GM23338 (cell line): ENCODE results near the gene STK16. TPM values are rescaled to one million over a fixed set of nuclear protein-coding genes. Genes with fewer than 3 reads are reported as not detected.

Experiments
- ATAC-seq: fragments of 200-7000 bp; cut with Tn5 transposase; 3 replicates; pipeline ENCODE4 v1.9.1; 2020
- DNase-seq: peaks from one replicate; pipeline ENCODE4 v3.0.0-alpha.2; 2015; ENCODE audit warnings: low spot score
- H2AFZ ChIP-seq: fragments of 200-600 bp; sonication (generic); 2 replicates; pipeline ENCODE4 v1.8.0; 2016; ENCODE audit warnings: antibody characterized with exemption, mild to moderate bottlenecking, moderate library complexity
- H3F3A ChIP-seq: fragments of 200-600 bp; sonication (generic); replicated peaks from 2 replicates; pipeline ENCODE4 v1.8.0; 2017; ENCODE audit warnings: antibody characterized with exemption, mixed run types, low read depth
- H3K27ac ChIP-seq: fragments of 200-600 bp; sonication (generic); 2 replicates; pipeline ENCODE4 v1.6.1; 2016; ENCODE audit warnings: low read depth
- H3K27me3 ChIP-seq: fragments of 200-600 bp; sonication (generic); 2 replicates; pipeline ENCODE4 v1.8.0; 2016; ENCODE audit warnings: mild to moderate bottlenecking, mixed run types, moderate library complexity; ENCODE audit not compliant: insufficient read depth
- H3K36me3 ChIP-seq: fragments of 200-600 bp; sonication (generic); 2 replicates; pipeline ENCODE4 v1.8.0; 2016; ENCODE audit warnings: mild to moderate bottlenecking; ENCODE audit not compliant: insufficient read depth
- H3K4me1 ChIP-seq: fragments of 200-600 bp; sonication (generic); 2 replicates; pipeline ENCODE4 v1.8.0; 2016; ENCODE audit warnings: mild to moderate bottlenecking, moderate library complexity; ENCODE audit not compliant: insufficient read depth
- H3K4me2 ChIP-seq: fragments of 200-600 bp; sonication (generic); 2 replicates; pipeline ENCODE4 v1.7.1; 2017; ENCODE audit warnings: mixed run types
- H3K4me3 ChIP-seq: fragments of 200-600 bp; sonication (generic); 2 replicates; pipeline ENCODE4 v1.6.1; 2016; ENCODE audit warnings: mixed run types
- H3K79me2 ChIP-seq: fragments of 200-600 bp; sonication (generic); replicated peaks from 2 replicates; pipeline ENCODE4 v1.8.0; 2017; ENCODE audit warnings: mild to moderate bottlenecking; ENCODE audit not compliant: insufficient read depth
- H3K9me2 ChIP-seq: fragments of 200-600 bp; sonication (generic); 2 replicates; pipeline ENCODE4 v1.8.0; 2017; ENCODE audit not compliant: insufficient read depth
- H4K20me1 ChIP-seq: fragments of 200-600 bp; sonication (generic); replicated peaks from 2 replicates; pipeline ENCODE4 v1.8.0; 2017; ENCODE audit warnings: mild to moderate bottlenecking; ENCODE audit not compliant: insufficient read depth
- H3K27ac Mint-ChIP-seq: 2 replicates; pipeline ENCODE4 v1.8.0; 2020; ENCODE audit warnings: inconsistent platforms, mild to moderate bottlenecking, moderate library complexity, mixed read lengths
- H3K27me3 Mint-ChIP-seq: 3 replicates; pipeline ENCODE4 v1.8.0; 2022; ENCODE audit warnings: low read depth, mild to moderate bottlenecking, moderate library complexity, mixed read lengths, inconsistent platforms; ENCODE audit not compliant: insufficient read depth, poor library complexity
- H3K36me3 Mint-ChIP-seq: 3 replicates; pipeline ENCODE4 v1.8.0; 2021; ENCODE audit warnings: low read depth, mild to moderate bottlenecking, inconsistent platforms, moderate library complexity, mixed read lengths
- H3K4me1 Mint-ChIP-seq: 3 replicates; pipeline ENCODE4 v1.8.0; 2020; ENCODE audit warnings: mild to moderate bottlenecking, inconsistent platforms, mixed read lengths
- H3K4me3 Mint-ChIP-seq: 3 replicates; pipeline ENCODE4 v1.8.0; 2021; ENCODE audit warnings: moderate library complexity, mild to moderate bottlenecking, inconsistent platforms, mixed read lengths
- H3K9me3 Mint-ChIP-seq: 3 replicates; pipeline ENCODE4 v1.8.0; 2020; ENCODE audit warnings: moderate library complexity, mild to moderate bottlenecking, inconsistent platforms, mixed read lengths
- CREB1 ChIP-seq: fragments of 250-450 bp; sonication (Bioruptor Pico); IDR thresholded peaks from 2 replicates; pipeline ENCODE4 v1.5.0; 2020; ENCODE audit warnings: low read depth, mild to moderate bottlenecking, moderate library complexity
- EZH2 ChIP-seq: fragments of 200-600 bp; sonication (generic); IDR thresholded peaks from one replicate; pipeline ENCODE4 v1.8.0; 2017; ENCODE audit warnings: antibody characterized with exemption, mild to moderate bottlenecking, low read depth; ENCODE audit not compliant: unreplicated experiment
- EZH2phosphoT487 ChIP-seq: fragments of 200-600 bp; sonication (generic); IDR thresholded peaks from one replicate; pipeline ENCODE4 v1.8.1; 2018; ENCODE audit warnings: antibody characterized with exemption; ENCODE audit not compliant: unreplicated experiment
- NANOG ChIP-seq: IDR thresholded peaks from 2 replicates; pipeline ENCODE4 v1.6.1; 2016; ENCODE audit warnings: antibody characterized with exemption, borderline replicate concordance
- POLR2AphosphoS5 ChIP-seq: IDR thresholded peaks from 2 replicates; pipeline ENCODE4 v1.6.1; 2016; ENCODE audit warnings: antibody characterized with exemption, low read depth
- ZNF114 ChIP-seq: fragments of 250-450 bp; sonication (Bioruptor Pico); IDR thresholded peaks from 2 replicates; pipeline ENCODE4 v1.5.0; 2020; ENCODE audit warnings: mild to moderate bottlenecking, moderate library complexity
- ZNF331 ChIP-seq: fragments of 250-450 bp; sonication (Bioruptor Pico); IDR thresholded peaks from 2 replicates; pipeline ENCODE4 v1.5.0; 2020; ENCODE audit warnings: low read depth, mild to moderate bottlenecking, moderate library complexity
- polyA plus RNA-seq: library from polyadenylated mRNA; unstranded; fragments of >200 nt; fragmentation: Nextera tagmentation; extraction: Ambion mirVana; gene quantifications from 2 replicates; pipeline ENCODE4 v1.2.1, GENCODE V29; 2016
- total RNA-seq: library from RNA; depleted of rRNA; stranded (reverse); fragments of >200 nt; shearing (Covaris generic); gene quantifications from 2 replicates; pipeline ENCODE4 v1.2.3, GENCODE V29; 2014
- TF ChIP-seq, protein P1 (sequence below): IDR thresholded peaks from 2 replicates; pipeline ENCODE4 v1.6.1; 2016; ENCODE audit warnings: antibody characterized with exemption
- TF ChIP-seq, protein P2 (sequence below), 2 experiments: fragments of 200-600 bp in 1 of 2; sonication (generic) in 1 of 2; conservative IDR thresholded peaks; 2 replicates each; pipeline versions ENCODE4 v1.5.1 to v1.6.1; 2016 to 2017; ENCODE audit warnings: antibody characterized with exemption in 2 of 2, low read depth in 2 of 2, mild to moderate bottlenecking in 2 of 2, moderate library complexity in 1 of 2
- TF ChIP-seq, protein P3 (sequence below): IDR thresholded peaks from one replicate; pipeline ENCODE4 v1.6.1; 2018; ENCODE audit warnings: antibody characterized with exemption; ENCODE audit not compliant: unreplicated experiment

Gene STK16
- total and polyA plus RNA-seq, 2 experiments from 2014 or later: 3.1 to 17.0 TPM

DNA sequence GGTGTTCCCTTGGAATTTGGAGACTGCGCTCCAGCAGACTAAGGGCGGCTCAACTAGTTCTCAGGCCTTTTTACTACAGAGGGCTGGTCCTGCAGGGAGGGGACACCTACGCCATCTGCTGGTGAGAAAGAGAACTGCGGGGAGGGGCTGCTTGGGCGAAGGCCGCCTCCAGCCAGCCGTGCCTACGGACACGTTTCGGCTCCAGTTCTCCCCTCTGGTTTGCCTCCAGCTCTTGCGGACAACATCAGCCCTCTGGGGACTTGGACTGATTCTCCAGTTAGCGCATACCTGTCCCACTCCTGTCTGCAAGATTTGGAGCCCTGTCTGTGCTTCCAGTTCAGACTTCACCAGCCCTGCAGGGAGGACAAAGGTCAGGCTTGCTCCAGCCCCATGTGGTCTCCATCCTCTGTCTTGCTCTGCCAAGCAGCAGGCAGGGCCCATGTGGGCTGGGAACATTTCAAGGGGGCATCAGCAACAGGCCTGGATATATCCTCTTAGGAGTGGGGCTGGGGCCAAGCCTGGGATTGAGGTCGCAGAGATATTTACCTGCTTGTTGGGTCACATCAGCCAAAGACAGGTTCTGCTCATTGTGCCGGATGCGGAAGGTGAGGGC is 53.6 kb downstream of the STK16 start:
- ATAC-seq (peak; percentile 60), DNase-seq (peak; percentile 87)
- H3K27me3 Mint-ChIP-seq: peaks cover 32% of the 10 kb centered on the region

DNA sequence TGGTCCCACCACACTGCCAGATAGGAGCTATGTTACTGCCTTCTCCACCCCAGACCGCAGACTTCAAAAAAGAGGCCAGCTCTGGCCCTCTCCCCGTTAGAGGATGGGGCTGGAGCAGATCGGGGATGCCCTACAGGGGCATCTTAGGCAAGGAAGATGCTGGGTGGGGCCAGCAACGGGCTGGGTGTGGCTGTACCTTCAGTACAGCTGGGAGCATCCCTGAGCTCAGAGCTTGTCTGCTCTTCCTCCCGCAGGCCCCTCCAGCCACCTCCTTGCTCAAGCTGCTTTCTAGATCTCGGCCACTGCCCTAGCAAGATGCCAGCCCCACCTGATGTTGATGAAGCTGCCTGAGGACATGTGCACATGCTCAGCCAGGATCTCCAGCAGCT is 54.1 kb downstream of the STK16 start:
- peak overlapping the region; percentile 96; the same call in 1 of the 2 replicates for H2AFZ ChIP-seq
- no peak overlapping the region for H3K4me3 ChIP-seq
- Mint-ChIP-seq H3K36me3 (no peaks in the 10 kb centered on the region; the same call in 2 of the 3 replicates), H3K27ac (no peak overlapping the region), H3K27me3 (peaks cover 29% of the 10 kb centered on the region), H3K4me3 (no peak overlapping the region; the same call in 2 of the 3 replicates), H3K9me3 (no peaks in the 10 kb centered on the region; the same call in 2 of the 3 replicates), H3K4me1 (peaks cover 12% of the 10 kb centered on the region)
- H3K4me2 ChIP-seq: no peak overlapping the region; the same call in 1 of the 2 replicates
- H3K9me2 ChIP-seq: no peaks in the 10 kb centered on the region
- H3K4me1 ChIP-seq: peaks cover 6% of the 10 kb centered on the region; the same call in 1 of the 2 replicates
- DNase-seq: no peak
- no peak for ATAC-seq
- no peaks in the 10 kb centered on the region for H3K79me2 ChIP-seq
- H3F3A ChIP-seq: peaks cover 5% of the 10 kb centered on the region; the same call in 1 of the 2 replicates
- no peaks in the 10 kb centered on the region for H3K36me3 ChIP-seq
- peaks cover 12% of the 10 kb centered on the region for H3K27me3 ChIP-seq
- no peak overlapping the region for H3K27ac ChIP-seq
- TF ChIP-seq NANOG: no peak
- TF ChIP-seq POLR2AphosphoS5: no peak
- TF ChIP-seq EZH2phosphoT487: no peak
- no peak for TF ChIP-seq ZNF114 (CRISPR knock-in tag)
- no peak for TF ChIP-seq CREB1 (CRISPR knock-in tag)
- TF ChIP-seq, protein P1, sequence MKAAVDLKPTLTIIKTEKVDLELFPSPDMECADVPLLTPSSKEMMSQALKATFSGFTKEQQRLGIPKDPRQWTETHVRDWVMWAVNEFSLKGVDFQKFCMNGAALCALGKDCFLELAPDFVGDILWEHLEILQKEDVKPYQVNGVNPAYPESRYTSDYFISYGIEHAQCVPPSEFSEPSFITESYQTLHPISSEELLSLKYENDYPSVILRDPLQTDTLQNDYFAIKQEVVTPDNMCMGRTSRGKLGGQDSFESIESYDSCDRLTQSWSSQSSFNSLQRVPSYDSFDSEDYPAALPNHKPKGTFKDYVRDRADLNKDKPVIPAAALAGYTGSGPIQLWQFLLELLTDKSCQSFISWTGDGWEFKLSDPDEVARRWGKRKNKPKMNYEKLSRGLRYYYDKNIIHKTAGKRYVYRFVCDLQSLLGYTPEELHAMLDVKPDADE: no peak
- no peak for TF ChIP-seq ZNF331
- TF ChIP-seq EZH2: no peak
- TF ChIP-seq, protein P2, sequence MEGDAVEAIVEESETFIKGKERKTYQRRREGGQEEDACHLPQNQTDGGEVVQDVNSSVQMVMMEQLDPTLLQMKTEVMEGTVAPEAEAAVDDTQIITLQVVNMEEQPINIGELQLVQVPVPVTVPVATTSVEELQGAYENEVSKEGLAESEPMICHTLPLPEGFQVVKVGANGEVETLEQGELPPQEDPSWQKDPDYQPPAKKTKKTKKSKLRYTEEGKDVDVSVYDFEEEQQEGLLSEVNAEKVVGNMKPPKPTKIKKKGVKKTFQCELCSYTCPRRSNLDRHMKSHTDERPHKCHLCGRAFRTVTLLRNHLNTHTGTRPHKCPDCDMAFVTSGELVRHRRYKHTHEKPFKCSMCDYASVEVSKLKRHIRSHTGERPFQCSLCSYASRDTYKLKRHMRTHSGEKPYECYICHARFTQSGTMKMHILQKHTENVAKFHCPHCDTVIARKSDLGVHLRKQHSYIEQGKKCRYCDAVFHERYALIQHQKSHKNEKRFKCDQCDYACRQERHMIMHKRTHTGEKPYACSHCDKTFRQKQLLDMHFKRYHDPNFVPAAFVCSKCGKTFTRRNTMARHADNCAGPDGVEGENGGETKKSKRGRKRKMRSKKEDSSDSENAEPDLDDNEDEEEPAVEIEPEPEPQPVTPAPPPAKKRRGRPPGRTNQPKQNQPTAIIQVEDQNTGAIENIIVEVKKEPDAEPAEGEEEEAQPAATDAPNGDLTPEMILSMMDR (conservative IDR thresholded peaks at IDR 0.05; ENCODE audit: low read depth in 2 of 2): no peak
- H4K20me1 ChIP-seq: no peaks in the 10 kb centered on the region

More for the DNA sequence above, 53.6 kb downstream of the STK16 start:
- peak overlapping the region; percentile 64 for H3K4me2 ChIP-seq
- H3K4me3 Mint-ChIP-seq: peak overlapping the region; percentile 42; the same call in 1 of the 3 replicates
- no peaks in the 10 kb centered on the region; the same call in 2 of the 3 replicates for H3K36me3 Mint-ChIP-seq
- peaks cover 9% of the 10 kb centered on the region for H3K4me1 ChIP-seq
- TF ChIP-seq, protein P2 (conservative IDR thresholded peaks at IDR 0.05; ENCODE audit: low read depth in 2 of 2): peak; percentile 86 to 97
- no peak for TF ChIP-seq EZH2
- TF ChIP-seq, protein P3, sequence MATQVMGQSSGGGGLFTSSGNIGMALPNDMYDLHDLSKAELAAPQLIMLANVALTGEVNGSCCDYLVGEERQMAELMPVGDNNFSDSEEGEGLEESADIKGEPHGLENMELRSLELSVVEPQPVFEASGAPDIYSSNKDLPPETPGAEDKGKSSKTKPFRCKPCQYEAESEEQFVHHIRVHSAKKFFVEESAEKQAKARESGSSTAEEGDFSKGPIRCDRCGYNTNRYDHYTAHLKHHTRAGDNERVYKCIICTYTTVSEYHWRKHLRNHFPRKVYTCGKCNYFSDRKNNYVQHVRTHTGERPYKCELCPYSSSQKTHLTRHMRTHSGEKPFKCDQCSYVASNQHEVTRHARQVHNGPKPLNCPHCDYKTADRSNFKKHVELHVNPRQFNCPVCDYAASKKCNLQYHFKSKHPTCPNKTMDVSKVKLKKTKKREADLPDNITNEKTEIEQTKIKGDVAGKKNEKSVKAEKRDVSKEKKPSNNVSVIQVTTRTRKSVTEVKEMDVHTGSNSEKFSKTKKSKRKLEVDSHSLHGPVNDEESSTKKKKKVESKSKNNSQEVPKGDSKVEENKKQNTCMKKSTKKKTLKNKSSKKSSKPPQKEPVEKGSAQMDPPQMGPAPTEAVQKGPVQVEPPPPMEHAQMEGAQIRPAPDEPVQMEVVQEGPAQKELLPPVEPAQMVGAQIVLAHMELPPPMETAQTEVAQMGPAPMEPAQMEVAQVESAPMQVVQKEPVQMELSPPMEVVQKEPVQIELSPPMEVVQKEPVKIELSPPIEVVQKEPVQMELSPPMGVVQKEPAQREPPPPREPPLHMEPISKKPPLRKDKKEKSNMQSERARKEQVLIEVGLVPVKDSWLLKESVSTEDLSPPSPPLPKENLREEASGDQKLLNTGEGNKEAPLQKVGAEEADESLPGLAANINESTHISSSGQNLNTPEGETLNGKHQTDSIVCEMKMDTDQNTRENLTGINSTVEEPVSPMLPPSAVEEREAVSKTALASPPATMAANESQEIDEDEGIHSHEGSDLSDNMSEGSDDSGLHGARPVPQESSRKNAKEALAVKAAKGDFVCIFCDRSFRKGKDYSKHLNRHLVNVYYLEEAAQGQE: peak; percentile 30
- peaks cover 12% of the 10 kb centered on the region for H3K4me1 Mint-ChIP-seq
- no peaks in the 10 kb centered on the region for H3K9me2 ChIP-seq
- H3K79me2 ChIP-seq: no peaks in the 10 kb centered on the region
- no peak overlapping the region for H3K27ac Mint-ChIP-seq
- H3K4me3 ChIP-seq: peak overlapping the region; percentile 27; the same call in 1 of the 2 replicates
- peaks cover 5% of the 10 kb centered on the region; the same call in 1 of the 2 replicates for H3F3A ChIP-seq
- no peaks in the 10 kb centered on the region for H3K36me3 ChIP-seq
- no peak overlapping the region for H3K27ac ChIP-seq
- H3K27me3 ChIP-seq: peaks cover 12% of the 10 kb centered on the region
- H2AFZ ChIP-seq: peak overlapping the region; percentile 96
- H4K20me1 ChIP-seq: no peaks in the 10 kb centered on the region
- no peaks in the 10 kb centered on the region; the same call in 1 of the 3 replicates for H3K9me3 Mint-ChIP-seq
